Measurements from ENCODE around the gene BTG1.
"Not testable (repeated sequence)": the region's sequence is repeated elsewhere in the genome, so short reads cannot be mapped to it uniquely, and the experiment has no call there.

BTG1 gene

GRCh38 chr12:92094751-92095161, 50.9 kb downstream of the BTG1 start:
- DNase-seq, result no peak

DNA sequence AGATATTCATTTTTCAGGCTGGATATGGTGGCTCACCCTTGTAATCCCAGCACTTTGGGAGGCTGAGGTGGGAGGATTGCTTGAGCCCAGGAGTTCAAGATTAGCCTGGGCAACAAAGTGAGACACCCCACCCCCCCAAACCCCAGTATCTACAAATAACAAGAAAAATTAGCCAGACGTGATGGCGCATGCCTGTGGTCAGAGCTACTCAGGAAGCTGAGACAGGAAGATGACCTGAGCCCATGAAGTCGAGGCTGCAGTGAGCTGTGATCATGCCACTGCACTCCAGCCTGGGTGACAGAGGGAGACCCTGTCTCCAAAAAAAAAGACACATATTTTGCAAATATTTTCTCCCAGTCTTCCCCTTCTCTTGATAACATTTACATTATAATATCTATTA, 51.3 kb downstream of the BTG1 start:
- not testable (repeated sequence) for DNase-seq
